ENCODE data around the gene XAB2.

Gene XAB2

GRCh38 chr19:7575434-7576040 is 53.8 kb downstream of the XAB2 start:
- DNase-seq, result no peak

GRCh38 chr19:7570761-7571160 is 58.6 kb downstream of the XAB2 start:
- DNase-seq, result no peak
